OCI-LY1 (cell line): ENCODE measurements around the gene PGF.
A peak's percentile ranks its signal among the peaks of the same experiment; 100 is the strongest.

Experiments used
- H2AFZ ChIP-seq: fragments of 200-600 bp; sonication (generic), shearing (Covaris generic); 2 replicates; pipeline ENCODE4 v1.6.0; 2014; ENCODE audit warnings: antibody characterized with exemption, mild to moderate bottlenecking, low read length
- H3F3A ChIP-seq: fragments of 200-600 bp; sonication (generic), shearing (Covaris generic); 2 replicates; pipeline ENCODE4 v1.6.0; 2014; ENCODE audit warnings: mild to moderate bottlenecking, antibody characterized with exemption, low read length, moderate library complexity; ENCODE audit not compliant: insufficient read depth
- H3K27ac ChIP-seq: fragments of 200-600 bp; sonication (generic); 2 replicates; pipeline ENCODE4 v1.5.1; 2014; ENCODE audit warnings: low read length, mixed run types, mild to moderate bottlenecking, low read depth; ENCODE audit not compliant: poor library complexity, severe bottlenecking
- H3K27me3 ChIP-seq: fragments of 200-600 bp; sonication (generic); 2 replicates; pipeline ENCODE4 v1.6.0; 2014; ENCODE audit warnings: antibody characterized with exemption, mild to moderate bottlenecking, low read length, moderate library complexity; ENCODE audit not compliant: insufficient read depth
- H3K36me3 ChIP-seq: fragments of 200-600 bp; sonication (generic); 2 replicates; pipeline ENCODE4 v1.6.1; 2014; ENCODE audit warnings: mild to moderate bottlenecking, antibody characterized with exemption, low read length, moderate library complexity, mixed read lengths; ENCODE audit not compliant: insufficient read depth
- H3K4me1 ChIP-seq: fragments of 200-600 bp; sonication (generic); 2 replicates; pipeline ENCODE4 v1.5.1; 2014; ENCODE audit warnings: mild to moderate bottlenecking, low read length, moderate library complexity; ENCODE audit not compliant: insufficient read depth, severe bottlenecking
- H3K4me2 ChIP-seq: fragments of 200-600 bp; sonication (generic), shearing (Covaris generic); 2 replicates; pipeline ENCODE4 v1.6.1; 2014; ENCODE audit warnings: low read length
- H3K4me3 ChIP-seq: fragments of 200-600 bp; sonication (generic); 2 replicates; pipeline ENCODE4 v1.5.1; 2014; ENCODE audit warnings: low read length, low read depth, mild to moderate bottlenecking, mixed read lengths; ENCODE audit not compliant: poor library complexity, severe bottlenecking
- H3K79me2 ChIP-seq: fragments of 200-600 bp; shearing (Covaris generic); 2 replicates; pipeline ENCODE4 v1.6.1; 2016; ENCODE audit warnings: mixed run types, low read length, mixed read lengths; ENCODE audit not compliant: insufficient read depth
- H3K9ac ChIP-seq: fragments of 200-600 bp; sonication (generic), shearing (Covaris generic); 2 replicates; pipeline ENCODE4 v1.6.1; 2014; ENCODE audit warnings: mild to moderate bottlenecking, low read length, mixed read lengths
- H3K9me2 ChIP-seq: fragments of 200-600 bp; sonication (generic), shearing (Covaris generic); 2 replicates; pipeline ENCODE4 v1.6.1; 2014; ENCODE audit warnings: low read depth, mild to moderate bottlenecking, low read length, mixed read lengths
- H3K9me3 ChIP-seq: fragments of 200-600 bp; shearing (Covaris generic); 2 replicates; pipeline ENCODE4 v1.6.1; 2014; ENCODE audit warnings: low read length, mixed read lengths
- H4K20me1 ChIP-seq: fragments of 200-600 bp; sonication (generic), shearing (Covaris generic); 2 replicates; pipeline ENCODE4 v1.6.0; 2016; ENCODE audit warnings: mild to moderate bottlenecking, low read length; ENCODE audit not compliant: insufficient read depth
- EZH2 ChIP-seq: fragments of 200-600 bp; sonication (generic), shearing (Covaris generic); IDR thresholded peaks from 2 replicates; pipeline ENCODE4 v1.8.0; 2017; ENCODE audit warnings: borderline replicate concordance, mixed run types, mild to moderate bottlenecking, antibody characterized with exemption, low read length, moderate library complexity, mixed read lengths
- TF ChIP-seq, protein P1 (sequence below): fragments of 200-600 bp; sonication (generic), shearing (Covaris generic); IDR thresholded peaks from 2 replicates; pipeline ENCODE4 v1.5.1; 2017; ENCODE audit warnings: mild to moderate bottlenecking, antibody characterized with exemption, low read length, moderate library complexity, mixed read lengths

PGF gene

GRCh38 chr14:74963705-74964271 lies 8.4 kb upstream of the PGF start:
- Histone ChIP-seq H3K9me2 (no peaks in the 10 kb centered on the region), H3K4me3 (no peak overlapping the region), H3K9ac (no peak overlapping the region), H3K4me2 (no peak overlapping the region), H2AFZ (no peak overlapping the region), H3K79me2 (no peaks in the 10 kb centered on the region), H3K9me3 (no peaks in the 10 kb centered on the region), H3F3A (no peaks in the 10 kb centered on the region), H3K4me1 (peaks cover 22% of the 10 kb centered on the region), H3K27ac (no peak overlapping the region), H3K36me3 (no peaks in the 10 kb centered on the region), H3K27me3 (no peaks in the 10 kb centered on the region), H4K20me1 (no peaks in the 10 kb centered on the region)
- TF ChIP-seq EZH2 = no peak
- TF ChIP-seq, protein P1, sequence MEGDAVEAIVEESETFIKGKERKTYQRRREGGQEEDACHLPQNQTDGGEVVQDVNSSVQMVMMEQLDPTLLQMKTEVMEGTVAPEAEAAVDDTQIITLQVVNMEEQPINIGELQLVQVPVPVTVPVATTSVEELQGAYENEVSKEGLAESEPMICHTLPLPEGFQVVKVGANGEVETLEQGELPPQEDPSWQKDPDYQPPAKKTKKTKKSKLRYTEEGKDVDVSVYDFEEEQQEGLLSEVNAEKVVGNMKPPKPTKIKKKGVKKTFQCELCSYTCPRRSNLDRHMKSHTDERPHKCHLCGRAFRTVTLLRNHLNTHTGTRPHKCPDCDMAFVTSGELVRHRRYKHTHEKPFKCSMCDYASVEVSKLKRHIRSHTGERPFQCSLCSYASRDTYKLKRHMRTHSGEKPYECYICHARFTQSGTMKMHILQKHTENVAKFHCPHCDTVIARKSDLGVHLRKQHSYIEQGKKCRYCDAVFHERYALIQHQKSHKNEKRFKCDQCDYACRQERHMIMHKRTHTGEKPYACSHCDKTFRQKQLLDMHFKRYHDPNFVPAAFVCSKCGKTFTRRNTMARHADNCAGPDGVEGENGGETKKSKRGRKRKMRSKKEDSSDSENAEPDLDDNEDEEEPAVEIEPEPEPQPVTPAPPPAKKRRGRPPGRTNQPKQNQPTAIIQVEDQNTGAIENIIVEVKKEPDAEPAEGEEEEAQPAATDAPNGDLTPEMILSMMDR = no peak

- H4K20me1 ChIP-seq = no peaks in the 10 kb centered on the region
These were observed 7.8 kb upstream of the PGF start for GRCh38 chr14:74963178-74963704.

GRCh38 chr14:74962493-74962892 lies 7.1 kb upstream of the PGF start:
- Histone ChIP-seq H2AFZ (peak overlapping the region; percentile 6; the same call in 1 of the 2 replicates), H3K27ac (no peak overlapping the region), H3K79me2 (no peaks in the 10 kb centered on the region), H3K9ac (no peak overlapping the region; the same call in 1 of the 2 replicates), H4K20me1 (no peaks in the 10 kb centered on the region), H3F3A (no peaks in the 10 kb centered on the region), H3K4me2 (peak overlapping the region; percentile 32), H3K4me3 (peak overlapping the region; percentile 3), H3K27me3 (no peaks in the 10 kb centered on the region), H3K4me1 (peaks cover 22% of the 10 kb centered on the region), H3K36me3 (no peaks in the 10 kb centered on the region), H3K9me3 (no peaks in the 10 kb centered on the region), H3K9me2 (no peaks in the 10 kb centered on the region)
- TF ChIP-seq, protein P1 = no peak

More at GRCh38 chr14:74963178-74963704, 7.8 kb upstream of the PGF start:
- Histone ChIP-seq H3K27ac (no peak overlapping the region), H3K36me3 (no peaks in the 10 kb centered on the region), H3K9me3 (no peaks in the 10 kb centered on the region), H3K27me3 (no peaks in the 10 kb centered on the region), H3K9me2 (no peaks in the 10 kb centered on the region), H2AFZ (no peak overlapping the region), H3F3A (no peaks in the 10 kb centered on the region), H3K9ac (no peak overlapping the region; the same call in 1 of the 2 replicates), H3K4me1 (peaks cover 22% of the 10 kb centered on the region), H3K4me2 (peak overlapping the region; percentile 32; the same call in 1 of the 2 replicates), H3K4me3 (no peak overlapping the region), H3K79me2 (no peaks in the 10 kb centered on the region)
- no peak for TF ChIP-seq EZH2

- Histone ChIP-seq H3K27me3 (no peaks in the 10 kb centered on the region), H4K20me1 (no peaks in the 10 kb centered on the region), H3K9me2 (no peaks in the 10 kb centered on the region), H3K36me3 (no peaks in the 10 kb centered on the region), H2AFZ (peak overlapping the region; percentile 6; the same call in 1 of the 2 replicates), H3K9ac (no peak overlapping the region; the same call in 1 of the 2 replicates), H3F3A (no peaks in the 10 kb centered on the region), H3K9me3 (no peaks in the 10 kb centered on the region), H3K4me1 (peaks cover 22% of the 10 kb centered on the region), H3K4me2 (peak overlapping the region; percentile 32; the same call in 1 of the 2 replicates), H3K4me3 (peak overlapping the region; percentile 3), H3K79me2 (no peaks in the 10 kb centered on the region), H3K27ac (no peak overlapping the region)
- no peak for TF ChIP-seq EZH2
- TF ChIP-seq, protein P1 = no peak
These were observed 6.6 kb upstream of the PGF start for GRCh38 chr14:74962046-74962445.
